ENCODE results near the gene CORO6. TPM values are rescaled to one million over a fixed set of nuclear protein-coding genes. Genes with fewer than 3 reads are reported as not detected.

The CORO6 gene
- total and polyA plus RNA-seq, 10 of the 15 experiments (the other 5 are each of a cell fraction or from before 2014, with no cell fraction given) = 0.26 to 5.0 (median 1.7) TPM; not detected in 1

DNA sequence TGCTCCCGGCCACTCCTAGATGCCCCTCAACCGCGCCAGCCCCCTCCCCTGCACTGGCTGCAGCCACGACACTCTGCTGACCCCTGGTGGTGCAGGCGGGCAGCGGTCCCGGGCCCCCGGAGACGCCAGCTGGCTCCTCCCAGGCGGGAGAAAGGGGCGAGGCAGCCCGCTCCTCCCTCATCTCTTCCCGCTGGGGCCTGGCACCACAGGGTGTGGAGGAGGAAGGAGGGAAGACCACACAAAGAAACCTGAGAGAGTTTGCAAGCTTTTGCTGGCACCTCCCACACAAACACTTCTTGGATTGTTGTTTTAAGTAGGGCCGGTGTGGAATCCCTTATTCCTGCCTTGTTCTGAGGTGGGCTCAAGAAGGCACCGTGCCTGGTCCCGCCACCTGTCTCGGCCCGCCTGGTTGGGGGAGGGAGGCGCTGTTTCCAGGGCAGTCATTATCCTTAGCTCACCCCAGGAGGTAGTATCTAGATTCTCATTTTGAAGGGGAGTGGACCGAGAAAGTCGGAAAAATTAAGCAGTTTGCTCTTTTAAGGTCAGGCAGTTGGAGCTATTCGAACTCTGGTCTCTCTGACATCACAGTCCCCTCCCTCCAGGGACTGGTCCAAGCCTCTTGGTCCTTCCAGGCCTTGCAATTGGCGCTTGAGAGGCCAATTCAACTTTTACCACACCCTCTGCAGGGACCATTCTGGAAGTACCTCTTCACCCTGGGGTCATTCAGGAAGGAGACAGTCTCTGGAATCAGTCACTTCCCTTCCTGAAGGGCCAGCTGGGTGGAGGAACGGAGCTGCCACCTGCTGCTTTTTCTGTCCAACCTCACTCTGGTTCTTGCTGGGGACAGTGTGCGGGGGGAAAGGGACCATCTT lies 30.7 kb downstream of the CORO6 start (continued):
- TF ChIP-seq, protein P1, sequence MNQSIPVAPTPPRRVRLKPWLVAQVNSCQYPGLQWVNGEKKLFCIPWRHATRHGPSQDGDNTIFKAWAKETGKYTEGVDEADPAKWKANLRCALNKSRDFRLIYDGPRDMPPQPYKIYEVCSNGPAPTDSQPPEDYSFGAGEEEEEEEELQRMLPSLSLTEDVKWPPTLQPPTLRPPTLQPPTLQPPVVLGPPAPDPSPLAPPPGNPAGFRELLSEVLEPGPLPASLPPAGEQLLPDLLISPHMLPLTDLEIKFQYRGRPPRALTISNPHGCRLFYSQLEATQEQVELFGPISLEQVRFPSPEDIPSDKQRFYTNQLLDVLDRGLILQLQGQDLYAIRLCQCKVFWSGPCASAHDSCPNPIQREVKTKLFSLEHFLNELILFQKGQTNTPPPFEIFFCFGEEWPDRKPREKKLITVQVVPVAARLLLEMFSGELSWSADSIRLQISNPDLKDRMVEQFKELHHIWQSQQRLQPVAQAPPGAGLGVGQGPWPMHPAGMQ (IDR thresholded peaks at IDR 0.05; ENCODE audit: borderline replicate concordance) = no peak
- peak; percentile 70; the same call in 1 of the 2 replicates for TF ChIP-seq TCF12 (IDR thresholded peaks at IDR 0.05; ENCODE audit: low read depth, low read length)
- TF ChIP-seq POLR2A (IDR thresholded peaks at IDR 0.05; ENCODE audit: low read depth, low read length) = peak; percentile 4; the same call in 1 of the 2 replicates
- TF ChIP-seq FOS (IDR thresholded peaks at IDR 0.05; ENCODE audit: borderline replicate concordance, extremely low read depth, insufficient read length) = no peak
- TF ChIP-seq PAX5 (IDR thresholded peaks at IDR 0.05; ENCODE audit: borderline replicate concordance, low read depth, low read length) = no peak
- no peak; the same call in 1 of the 2 replicates for TF ChIP-seq HDGF (IDR thresholded peaks at IDR 0.05)
- no peak for TF ChIP-seq ASH2L (IDR thresholded peaks at IDR 0.05; ENCODE audit: borderline replicate concordance, low read depth)
- no peak for TF ChIP-seq CBX5 (IDR thresholded peaks at IDR 0.05; ENCODE audit: low read depth)
- TF ChIP-seq SMAD5 (IDR thresholded peaks at IDR 0.05; ENCODE audit: low read depth) = no peak
- TF ChIP-seq SRF (IDR thresholded peaks at IDR 0.05; ENCODE audit: low read depth in 2 of 2, low read length in 2 of 2) = no peak
- 0 out of 2 replicates have a peak, but pooled peaks have one; percentile 47 for TF ChIP-seq RCOR1 (conservative IDR thresholded peaks at IDR 0.05; ENCODE audit: low read depth, low read length)
- TF ChIP-seq, protein P2, sequence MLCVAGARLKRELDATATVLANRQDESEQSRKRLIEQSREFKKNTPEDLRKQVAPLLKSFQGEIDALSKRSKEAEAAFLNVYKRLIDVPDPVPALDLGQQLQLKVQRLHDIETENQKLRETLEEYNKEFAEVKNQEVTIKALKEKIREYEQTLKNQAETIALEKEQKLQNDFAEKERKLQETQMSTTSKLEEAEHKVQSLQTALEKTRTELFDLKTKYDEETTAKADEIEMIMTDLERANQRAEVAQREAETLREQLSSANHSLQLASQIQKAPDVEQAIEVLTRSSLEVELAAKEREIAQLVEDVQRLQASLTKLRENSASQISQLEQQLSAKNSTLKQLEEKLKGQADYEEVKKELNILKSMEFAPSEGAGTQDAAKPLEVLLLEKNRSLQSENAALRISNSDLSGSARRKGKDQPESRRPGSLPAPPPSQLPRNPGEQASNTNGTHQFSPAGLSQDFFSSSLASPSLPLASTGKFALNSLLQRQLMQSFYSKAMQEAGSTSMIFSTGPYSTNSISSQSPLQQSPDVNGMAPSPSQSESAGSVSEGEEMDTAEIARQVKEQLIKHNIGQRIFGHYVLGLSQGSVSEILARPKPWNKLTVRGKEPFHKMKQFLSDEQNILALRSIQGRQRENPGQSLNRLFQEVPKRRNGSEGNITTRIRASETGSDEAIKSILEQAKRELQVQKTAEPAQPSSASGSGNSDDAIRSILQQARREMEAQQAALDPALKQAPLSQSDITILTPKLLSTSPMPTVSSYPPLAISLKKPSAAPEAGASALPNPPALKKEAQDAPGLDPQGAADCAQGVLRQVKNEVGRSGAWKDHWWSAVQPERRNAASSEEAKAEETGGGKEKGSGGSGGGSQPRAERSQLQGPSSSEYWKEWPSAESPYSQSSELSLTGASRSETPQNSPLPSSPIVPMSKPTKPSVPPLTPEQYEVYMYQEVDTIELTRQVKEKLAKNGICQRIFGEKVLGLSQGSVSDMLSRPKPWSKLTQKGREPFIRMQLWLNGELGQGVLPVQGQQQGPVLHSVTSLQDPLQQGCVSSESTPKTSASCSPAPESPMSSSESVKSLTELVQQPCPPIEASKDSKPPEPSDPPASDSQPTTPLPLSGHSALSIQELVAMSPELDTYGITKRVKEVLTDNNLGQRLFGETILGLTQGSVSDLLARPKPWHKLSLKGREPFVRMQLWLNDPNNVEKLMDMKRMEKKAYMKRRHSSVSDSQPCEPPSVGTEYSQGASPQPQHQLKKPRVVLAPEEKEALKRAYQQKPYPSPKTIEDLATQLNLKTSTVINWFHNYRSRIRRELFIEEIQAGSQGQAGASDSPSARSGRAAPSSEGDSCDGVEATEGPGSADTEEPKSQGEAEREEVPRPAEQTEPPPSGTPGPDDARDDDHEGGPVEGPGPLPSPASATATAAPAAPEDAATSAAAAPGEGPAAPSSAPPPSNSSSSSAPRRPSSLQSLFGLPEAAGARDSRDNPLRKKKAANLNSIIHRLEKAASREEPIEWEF (IDR thresholded peaks at IDR 0.05; ENCODE audit: insufficient replicate concordance, low read depth, low read length) = no peak
- TF ChIP-seq RAD21 (IDR thresholded peaks at IDR 0.05; ENCODE audit: insufficient read depth, low read depth, low read length) = peak; percentile 76
- no peak for TF ChIP-seq NFYB (IDR thresholded peaks at IDR 0.05; ENCODE audit: insufficient read depth, low read depth, low read length)
- no peak for TF ChIP-seq IRF4 (IDR thresholded peaks at IDR 0.05; ENCODE audit: low read depth, low read length)
- no peak for TF ChIP-seq CHD2 (IDR thresholded peaks at IDR 0.05; ENCODE audit: borderline replicate concordance, low read depth, low read length)
- TF ChIP-seq POU2F2 (IDR thresholded peaks at IDR 0.05; ENCODE audit: borderline replicate concordance, low read depth, low read length) = peak; percentile 17; the same call in 1 of the 3 replicates
- TF ChIP-seq MEF2B (IDR thresholded peaks at IDR 0.05; ENCODE audit: partially characterized antibody, poor library complexity, severe bottlenecking) = no peak
- TF ChIP-seq BRCA1 (IDR thresholded peaks at IDR 0.05; ENCODE audit: low read depth, low read length) = no peak
- TF ChIP-seq HDAC6 (IDR thresholded peaks at IDR 0.05; ENCODE audit: unreplicated experiment) = no peak
- TF ChIP-seq, protein P3, sequence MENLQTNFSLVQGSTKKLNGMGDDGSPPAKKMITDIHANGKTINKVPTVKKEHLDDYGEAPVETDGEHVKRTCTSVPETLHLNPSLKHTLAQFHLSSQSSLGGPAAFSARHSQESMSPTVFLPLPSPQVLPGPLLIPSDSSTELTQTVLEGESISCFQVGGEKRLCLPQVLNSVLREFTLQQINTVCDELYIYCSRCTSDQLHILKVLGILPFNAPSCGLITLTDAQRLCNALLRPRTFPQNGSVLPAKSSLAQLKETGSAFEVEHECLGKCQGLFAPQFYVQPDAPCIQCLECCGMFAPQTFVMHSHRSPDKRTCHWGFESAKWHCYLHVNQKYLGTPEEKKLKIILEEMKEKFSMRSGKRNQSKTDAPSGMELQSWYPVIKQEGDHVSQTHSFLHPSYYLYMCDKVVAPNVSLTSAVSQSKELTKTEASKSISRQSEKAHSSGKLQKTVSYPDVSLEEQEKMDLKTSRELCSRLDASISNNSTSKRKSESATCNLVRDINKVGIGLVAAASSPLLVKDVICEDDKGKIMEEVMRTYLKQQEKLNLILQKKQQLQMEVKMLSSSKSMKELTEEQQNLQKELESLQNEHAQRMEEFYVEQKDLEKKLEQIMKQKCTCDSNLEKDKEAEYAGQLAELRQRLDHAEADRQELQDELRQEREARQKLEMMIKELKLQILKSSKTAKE (IDR thresholded peaks at IDR 0.05; ENCODE audit: low read depth, poor library complexity, severe bottlenecking) = no peak
